DND-41 (cell line): ENCODE results near the gene SLC23A2.

Source experiments
- ATAC-seq: fragments of 200-7000 bp; cut with Tn5 transposase; 3 replicates; pipeline ENCODE4 v1.9.1; 2021; ENCODE audit warnings: low read depth; ENCODE audit not compliant: insufficient read depth
- DNase-seq: peaks from one replicate; pipeline ENCODE4 v3.0.0-alpha.2; 2020
- H2AFZ ChIP-seq: 2 replicates; pipeline ENCODE4 v1.6.0; 2012; ENCODE audit warnings: low read depth, low read length
- H3K27ac ChIP-seq: 2 replicates; pipeline ENCODE4 v1.5.1; 2012; ENCODE audit warnings: low read length, inconsistent platforms
- H3K27me3 ChIP-seq: fragments of 200-600 bp; sonication (generic); 2 replicates; pipeline ENCODE4 v1.6.0; 2012; ENCODE audit warnings: low read length, mild to moderate bottlenecking, inconsistent platforms; ENCODE audit not compliant: insufficient read depth, poor library complexity
- H3K36me3 ChIP-seq: 2 replicates; pipeline ENCODE4 v1.5.1; 2012; ENCODE audit warnings: low read length, inconsistent platforms; ENCODE audit not compliant: insufficient read depth
- H3K4me1 ChIP-seq: 2 replicates; pipeline ENCODE4 v1.5.1; 2012; ENCODE audit warnings: mild to moderate bottlenecking, low read length; ENCODE audit not compliant: insufficient read depth
- H3K4me2 ChIP-seq: 2 replicates; pipeline ENCODE4 v1.6.0; 2012; ENCODE audit warnings: mild to moderate bottlenecking, moderate library complexity, low read length, inconsistent platforms; ENCODE audit not compliant: insufficient read depth
- H3K4me3 ChIP-seq, 2 experiments: fragments of 200-600 bp in 1 of 2; shearing (Covaris generic) in 1 of 2; 2 replicates each; pipeline ENCODE4 v1.5.1; 2012 to 2016; ENCODE audit warnings: inconsistent platforms in 2 of 2, low read length in 2 of 2, mild to moderate bottlenecking in 2 of 2, low read depth in 1 of 2, moderate library complexity in 1 of 2
- H3K79me2 ChIP-seq: 2 replicates; pipeline ENCODE4 v1.6.0; 2012; ENCODE audit warnings: low read length, inconsistent platforms; ENCODE audit not compliant: insufficient read depth
- H3K9ac ChIP-seq: 2 replicates; pipeline ENCODE4 v1.6.0; 2012; ENCODE audit warnings: low read depth, mild to moderate bottlenecking, inconsistent platforms, low read length, moderate library complexity
- H3K9me3 ChIP-seq: 2 replicates; pipeline ENCODE4 v1.5.1; 2012; ENCODE audit warnings: low read length, moderate library complexity, mild to moderate bottlenecking, inconsistent platforms; ENCODE audit not compliant: insufficient read depth, severe bottlenecking
- H4K20me1 ChIP-seq: 2 replicates; pipeline ENCODE4 v1.6.0; 2012; ENCODE audit warnings: low read length; ENCODE audit not compliant: insufficient read depth
- EZH2 ChIP-seq: IDR thresholded peaks from 3 replicates; pipeline ENCODE4 v1.6.1; 2012; ENCODE audit warnings: borderline replicate concordance, low read depth, mild to moderate bottlenecking, moderate library complexity, low read length, inconsistent platforms; ENCODE audit not compliant: severe bottlenecking
- TF ChIP-seq, protein P1 (sequence below): IDR thresholded peaks from 2 replicates; pipeline ENCODE4 v1.5.1; 2012; ENCODE audit warnings: borderline replicate concordance, low read length, moderate library complexity, mild to moderate bottlenecking; ENCODE audit not compliant: poor library complexity, severe bottlenecking; ENCODE audit errors: extremely low read depth

The SLC23A2 gene

DNA sequence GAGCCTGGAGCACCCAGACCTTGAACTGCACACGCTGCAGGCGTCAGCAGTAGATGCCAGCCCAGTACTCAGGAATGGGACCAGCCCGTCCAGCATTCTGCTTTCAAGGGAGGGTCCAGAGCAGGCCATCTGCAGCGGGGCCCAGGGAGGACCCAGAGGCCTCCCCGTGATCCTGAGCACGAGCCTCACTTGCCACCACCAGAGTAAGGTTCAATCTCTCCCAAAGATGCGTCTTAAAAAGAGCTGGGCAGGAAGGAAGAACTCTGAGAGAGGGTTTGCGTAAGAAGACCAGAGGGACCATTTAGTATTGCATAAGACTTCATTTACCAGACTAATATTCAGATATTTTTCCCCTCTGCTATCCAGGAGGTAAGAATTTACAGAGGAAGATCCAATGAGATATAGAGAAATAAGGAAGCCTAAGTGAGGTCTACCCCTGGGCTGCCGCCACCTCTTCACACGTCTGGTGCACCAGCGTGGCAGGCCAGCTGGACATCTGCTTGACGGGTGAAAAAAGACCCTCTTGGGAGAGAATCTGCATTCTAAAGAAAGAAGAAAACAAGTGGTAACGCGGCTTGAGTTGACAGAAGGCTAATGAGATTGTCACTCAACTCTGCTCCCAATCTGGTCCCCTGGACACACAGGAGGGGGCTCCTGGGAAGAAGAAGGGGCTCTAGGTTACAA lies 172.3 kb downstream of the SLC23A2 start:
- Histone ChIP-seq H3K4me3 (no peak overlapping the region), H3K4me2 (no peak overlapping the region), H3K4me1 (peaks cover 2% of the 10 kb centered on the region), H3K27ac (no peak overlapping the region), H3K36me3 (no peaks in the 10 kb centered on the region), H2AFZ (no peak overlapping the region), H3K9ac (no peak overlapping the region), H3K27me3 (no peaks in the 10 kb centered on the region), H4K20me1 (no peaks in the 10 kb centered on the region), H3K9me3 (no peaks in the 10 kb centered on the region), H3K79me2 (no peaks in the 10 kb centered on the region)
- no peak for DNase-seq
- ATAC-seq = no peak
- TF ChIP-seq EZH2 = no peak
- TF ChIP-seq, protein P1, sequence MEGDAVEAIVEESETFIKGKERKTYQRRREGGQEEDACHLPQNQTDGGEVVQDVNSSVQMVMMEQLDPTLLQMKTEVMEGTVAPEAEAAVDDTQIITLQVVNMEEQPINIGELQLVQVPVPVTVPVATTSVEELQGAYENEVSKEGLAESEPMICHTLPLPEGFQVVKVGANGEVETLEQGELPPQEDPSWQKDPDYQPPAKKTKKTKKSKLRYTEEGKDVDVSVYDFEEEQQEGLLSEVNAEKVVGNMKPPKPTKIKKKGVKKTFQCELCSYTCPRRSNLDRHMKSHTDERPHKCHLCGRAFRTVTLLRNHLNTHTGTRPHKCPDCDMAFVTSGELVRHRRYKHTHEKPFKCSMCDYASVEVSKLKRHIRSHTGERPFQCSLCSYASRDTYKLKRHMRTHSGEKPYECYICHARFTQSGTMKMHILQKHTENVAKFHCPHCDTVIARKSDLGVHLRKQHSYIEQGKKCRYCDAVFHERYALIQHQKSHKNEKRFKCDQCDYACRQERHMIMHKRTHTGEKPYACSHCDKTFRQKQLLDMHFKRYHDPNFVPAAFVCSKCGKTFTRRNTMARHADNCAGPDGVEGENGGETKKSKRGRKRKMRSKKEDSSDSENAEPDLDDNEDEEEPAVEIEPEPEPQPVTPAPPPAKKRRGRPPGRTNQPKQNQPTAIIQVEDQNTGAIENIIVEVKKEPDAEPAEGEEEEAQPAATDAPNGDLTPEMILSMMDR = no peak

DNA sequence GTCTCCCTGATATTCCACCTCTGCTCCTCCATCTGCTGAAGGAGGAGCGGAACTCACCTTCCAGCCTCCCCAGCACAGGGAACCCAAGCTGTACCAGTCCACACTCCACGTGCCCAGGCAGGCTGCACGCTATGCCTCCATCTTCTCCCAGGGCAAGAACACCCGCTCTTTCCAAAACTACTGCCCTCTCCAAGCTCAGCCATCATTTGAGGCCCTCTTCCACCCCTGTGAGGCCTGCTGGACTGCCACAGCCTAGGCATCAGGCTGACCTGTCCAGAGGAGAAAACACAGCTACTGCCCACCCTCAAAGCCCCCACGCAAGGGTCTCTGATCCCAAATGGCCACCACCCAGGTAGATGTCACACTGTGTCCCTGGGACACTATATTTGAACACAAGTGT lies 179.7 kb downstream of the SLC23A2 start:
- ATAC-seq = no peak
- no peak overlapping the region for H3K4me3 ChIP-seq

DNA sequence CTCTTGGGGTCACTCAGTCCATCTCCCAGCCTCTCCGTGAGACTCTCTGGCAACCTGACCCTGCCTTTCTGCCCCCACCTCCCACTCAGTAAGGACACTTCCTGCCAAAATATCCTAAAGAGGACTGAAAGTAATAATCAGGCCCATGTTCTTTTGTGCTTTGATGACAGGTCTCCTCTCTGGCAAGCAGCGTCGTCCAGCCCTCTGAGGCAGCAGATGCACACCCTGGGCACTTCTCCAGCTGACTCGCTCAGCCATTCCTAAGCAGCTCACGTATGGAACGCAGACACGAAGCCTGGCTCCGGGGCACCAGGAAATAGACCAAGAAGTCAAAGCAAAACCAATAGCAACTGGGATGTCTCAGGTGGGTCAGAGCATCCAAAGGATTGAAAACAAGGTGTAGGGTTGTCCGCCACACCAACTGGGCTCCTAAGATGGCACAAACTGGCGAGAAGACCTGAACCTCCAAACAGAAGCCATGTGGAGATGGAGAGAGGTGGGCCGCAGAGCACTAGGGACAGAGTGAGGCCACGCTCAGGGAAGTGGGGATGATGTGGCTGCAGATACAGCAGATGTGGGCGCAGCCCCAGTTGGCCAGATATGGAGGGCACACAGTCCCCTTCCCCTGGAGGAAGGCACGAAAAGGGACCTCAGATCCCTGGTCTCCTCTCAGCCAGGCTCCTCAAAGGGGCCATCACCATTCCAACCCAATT lies 180.3 kb downstream of the SLC23A2 start:
- Histone ChIP-seq H3K4me1 (peaks cover 25% of the 10 kb centered on the region), H3K27me3 (no peaks in the 10 kb centered on the region), H3K4me3 (no peak overlapping the region), H2AFZ (no peak overlapping the region), H3K79me2 (no peaks in the 10 kb centered on the region), H3K36me3 (peaks cover 7% of the 10 kb centered on the region; the same call in 1 of the 2 replicates), H3K9me3 (no peaks in the 10 kb centered on the region), H4K20me1 (peaks cover 21% of the 10 kb centered on the region), H3K9ac (no peak overlapping the region), H3K4me2 (no peak overlapping the region), H3K27ac (no peak overlapping the region)
- TF ChIP-seq, protein P1 = no peak
- TF ChIP-seq EZH2 = no peak
- DNase-seq (no peak), ATAC-seq (no peak)

More for the DNA sequence above, 179.7 kb downstream of the SLC23A2 start:
- Histone ChIP-seq H2AFZ (no peak overlapping the region), H3K4me1 (peaks cover 25% of the 10 kb centered on the region), H3K27me3 (no peaks in the 10 kb centered on the region), H3K9ac (no peak overlapping the region), H3K36me3 (peaks cover 7% of the 10 kb centered on the region; the same call in 1 of the 2 replicates), H3K9me3 (no peaks in the 10 kb centered on the region), H3K79me2 (no peaks in the 10 kb centered on the region), H3K27ac (no peak overlapping the region), H3K4me2 (no peak overlapping the region; the same call in 1 of the 2 replicates), H4K20me1 (peaks cover 21% of the 10 kb centered on the region)
- TF ChIP-seq, protein P1 = no peak
- DNase-seq = no peak
